IMR-90 (cell line): ENCODE measurements around the gene RMDN2. TPM values are rescaled to one million over a fixed set of nuclear protein-coding genes. Genes with fewer than 3 reads are reported as not detected.

Experiments used
- ATAC-seq: fragments of 200-7000 bp; cut with Tn5 transposase; 2 replicates; pipeline ENCODE4 v1.9.1; 2020; ENCODE audit warnings: low read depth, mild to moderate bottlenecking, moderate library complexity
- BruUV-seq: library from RNA; stranded (reverse); fragments of 400-500 nt; replicated peaks from 2 replicates; lab custom pipeline; 2021; lab: Mats Ljungman, UMichigan
- CTCF ChIA-PET: fragments of 300-600 bp; formaldehyde crosslinking; extraction: SDS; loops from one replicate; lab custom pipeline; 2021; ENCODE audit warnings: antibody characterized with exemption; lab: Yijun Ruan, JAX
- POLR2A ChIA-PET: fragments of 300-600 bp; sonication (Branson Sonifier 250); formaldehyde crosslinking; loops from one replicate; lab custom pipeline; 2022; ENCODE audit warnings: antibody characterized with exemption; ENCODE audit not compliant: unreplicated experiment; lab: Charles Lee
- DNase-seq: peaks from one replicate; pipeline ENCODE4 v3.0.0; 2013
- H2AFZ ChIP-seq: replicated peaks from 2 replicates; pipeline ENCODE3; 2013; ENCODE audit warnings: low read length, mild to moderate bottlenecking; ENCODE audit not compliant: poor library complexity
- H2AK5ac ChIP-seq: 2 replicates; pipeline ENCODE4 v1.6.1; 2013; ENCODE audit warnings: low read depth, low read length, inconsistent platforms
- H2AK9ac ChIP-seq: replicated peaks from 2 replicates; pipeline ENCODE3; 2013; ENCODE audit warnings: mild to moderate bottlenecking, low read depth, low read length, moderate library complexity; ENCODE audit not compliant: poor library complexity
- H2BK120ac ChIP-seq: 2 replicates; pipeline ENCODE4 v1.6.1; 2013; ENCODE audit warnings: low read depth, low read length, inconsistent platforms
- H2BK15ac ChIP-seq: 3 replicates; pipeline ENCODE4 v1.6.1; 2013; ENCODE audit warnings: low read depth, low read length, inconsistent platforms
- H2BK20ac ChIP-seq: 2 replicates; pipeline ENCODE4 v1.6.1; 2013; ENCODE audit warnings: low read depth, mild to moderate bottlenecking, inconsistent platforms, low read length, moderate library complexity
- H2BK5ac ChIP-seq: 2 replicates; pipeline ENCODE4 v1.6.1; 2013; ENCODE audit warnings: mild to moderate bottlenecking, low read depth, low read length, inconsistent platforms; ENCODE audit not compliant: poor library complexity, severe bottlenecking
- H3K14ac ChIP-seq: replicated peaks from 2 replicates; pipeline ENCODE4 v1.6.1; 2013; ENCODE audit warnings: low read depth, low read length, inconsistent platforms
- H3K18ac ChIP-seq: 2 replicates; pipeline ENCODE4 v1.6.1; 2013; ENCODE audit warnings: low read depth, low read length, control low read depth
- H3K23ac ChIP-seq: 2 replicates; pipeline ENCODE4 v1.6.1; 2013; ENCODE audit warnings: low read depth, low read length, inconsistent platforms
- H3K27ac ChIP-seq: 2 replicates; pipeline ENCODE4 v1.5.1; 2013; ENCODE audit warnings: mild to moderate bottlenecking, control low read depth, low read length; ENCODE audit not compliant: insufficient read depth
- H3K27me3 ChIP-seq: 2 replicates; pipeline ENCODE4 v1.6.1; 2013; ENCODE audit warnings: low read length; ENCODE audit not compliant: control insufficient read depth, insufficient read depth
- H3K36me3 ChIP-seq: 2 replicates; pipeline ENCODE4 v1.6.1; 2013; ENCODE audit warnings: low read length, mixed read lengths; ENCODE audit not compliant: control insufficient read depth, insufficient read depth
- H3K4ac ChIP-seq: 2 replicates; pipeline ENCODE4 v1.6.1; 2013; ENCODE audit warnings: low read depth, low read length, inconsistent platforms
- H3K4me1 ChIP-seq: 2 replicates; pipeline ENCODE4 v1.6.1; 2013; ENCODE audit warnings: low read length, mixed read lengths; ENCODE audit not compliant: control insufficient read depth, insufficient read depth
- H3K4me2 ChIP-seq: 2 replicates; pipeline ENCODE4 v1.6.1; 2013; ENCODE audit warnings: low read depth, mild to moderate bottlenecking, control low read depth, low read length, moderate library complexity
- H3K4me3 ChIP-seq: 2 replicates; pipeline ENCODE4 v1.5.1; 2013; ENCODE audit warnings: low read depth, mild to moderate bottlenecking, control low read depth, low read length, moderate library complexity; ENCODE audit not compliant: insufficient read depth
- H3K56ac ChIP-seq: 2 replicates; pipeline ENCODE4 v1.6.1; 2013; ENCODE audit warnings: low read length, inconsistent platforms; ENCODE audit not compliant: insufficient read depth; ENCODE audit errors: extremely low read depth
- H3K79me1 ChIP-seq, 2 experiments: 2 replicates each; pipeline ENCODE4 v1.6.1; 2013; ENCODE audit warnings: low read length in 2 of 2, inconsistent platforms in 1 of 2, low read depth in 1 of 2
- H3K9ac ChIP-seq: 2 replicates; pipeline ENCODE4 v1.6.1; 2013; ENCODE audit warnings: low read depth, low read length, control low read depth
- H3K9me1 ChIP-seq: 2 replicates; pipeline ENCODE4 v1.6.1; 2013; ENCODE audit warnings: low read length, inconsistent platforms; ENCODE audit not compliant: insufficient read depth
- H3K9me3 ChIP-seq: 2 replicates; pipeline ENCODE4 v1.6.1; 2013; ENCODE audit warnings: low read length; ENCODE audit not compliant: control insufficient read depth, insufficient read depth
- H4K20me1 ChIP-seq: 2 replicates; pipeline ENCODE4 v1.6.1; 2013; ENCODE audit warnings: low read length, inconsistent platforms; ENCODE audit not compliant: insufficient read depth
- H4K5ac ChIP-seq: 2 replicates; pipeline ENCODE4 v1.6.1; 2013; ENCODE audit warnings: mild to moderate bottlenecking, low read depth, low read length, control low read depth
- H4K8ac ChIP-seq, 2 experiments: 2 replicates each; pipeline ENCODE4 v1.6.1; 2013; ENCODE audit warnings: low read depth in 2 of 2, low read length in 2 of 2, control low read depth in 1 of 2, inconsistent platforms in 1 of 2
- H4K91ac ChIP-seq: 2 replicates; pipeline ENCODE4 v1.6.1; 2013; ENCODE audit warnings: low read depth, low read length, inconsistent platforms; ENCODE audit not compliant: insufficient read depth
- ELK1 ChIP-seq: fragments of 150-350 bp; IDR thresholded peaks from 2 replicates; pipeline ENCODE4 v1.6.1; 2016; ENCODE audit warnings: low read depth, mild to moderate bottlenecking, low read length, moderate library complexity, borderline replicate concordance
- MAFK ChIP-seq: IDR thresholded peaks from 2 replicates; pipeline ENCODE4 v1.6.1; 2012; ENCODE audit warnings: low read depth, low read length, improper control_type of control experiment
- WGBS, 2 experiments: methylation state at CpG; one replicate each; pipeline versions ENCODE4 v1.1.5 to v1.1.7; 2013; ENCODE audit warnings: missing lambda C conversion rate in 2 of 2; ENCODE audit not compliant: insufficient read length in 1 of 2; ENCODE audit errors: extremely low coverage in 2 of 2; 5-methylcytosine and 5-hydroxymethylcytosine counted together
- dilution Hi-C: fragments of 300-500 bp; cut with HindIII; formaldehyde crosslinking; loops from one replicate; pipeline ENCODE4 v1.14.3; 2018; ENCODE audit warnings: low sequenced_read_pairs; ENCODE audit not compliant: unreplicated experiment
- in situ Hi-C: fragments of 300-500 bp; cut with MboI; formaldehyde crosslinking; loops from 3 replicates; pipeline ENCODE4 v1.14.3; 2019; ENCODE audit warnings: low sequenced_read_pairs, inconsistent platforms, mixed read lengths
- intact Hi-C: fragments of 100-400 bp; cut with micrococcal nuclease; formaldehyde crosslinking; loops from 2 replicates; pipeline ENCODE4 v1.10.0; 2022
- polyA plus RNA-seq, 3 experiments: library from polyadenylated mRNA; depleted of rRNA; stranded (reverse); fragments of >200 nt; gene quantifications; 2 replicates each; pipeline ENCODE4 v1.2.3, GENCODE V29; 2012; ENCODE audit warnings: low replicate concordance in 1 of 3
- total RNA-seq: library from RNA; depleted of rRNA; stranded (reverse); fragments of >200 nt; gene quantifications from 2 replicates; pipeline ENCODE4 v1.2.3, GENCODE V29; 2012
- TF ChIP-seq, protein P1 (sequence below): fragments of 150-350 bp; IDR thresholded peaks from 2 replicates; pipeline ENCODE4 v1.6.1; 2017; ENCODE audit warnings: mild to moderate bottlenecking, antibody characterized with exemption, low read length, low read depth

RMDN2 gene
- total and polyA plus RNA-seq, 2 of the 4 experiments (the other 2 are of a cell fraction): 2.3 to 3.0 TPM

- no peak overlapping the region for H3K14ac ChIP-seq
- no peaks in the 10 kb centered on the region for H3K9me1 ChIP-seq
- ChIA-PET POLR2A (no interaction called here), CTCF (interaction anchor here (1.1 kb wide), 1 partner anchor 8 kb away, joined by 3 read pairs; no protein-coding TSS in a partner anchor)
- H4K8ac ChIP-seq: no peak overlapping the region
- H3K27me3 ChIP-seq: peaks cover 2% of the 10 kb centered on the region; the same call in 1 of the 2 replicates
- H3K56ac ChIP-seq: no peak overlapping the region
- no peaks in the 10 kb centered on the region for H4K20me1 ChIP-seq
- H4K5ac ChIP-seq: no peak overlapping the region
- no peak overlapping the region for H3K27ac ChIP-seq
- H3K18ac ChIP-seq: no peak overlapping the region
- no peak overlapping the region for H3K23ac ChIP-seq
- 90% methylated on average over 2 of the region's 4 CpGs; no CpG with 5 or more reads in 1 of the 2 experiments for WGBS, 2 experiments
- no peak overlapping the region for H3K9ac ChIP-seq
- no peak overlapping the region for H2BK20ac ChIP-seq
- intact Hi-C loops (no loop called here), dilution Hi-C loops (no loop called here), in situ Hi-C loops (no loop called here)
- no peak overlapping the region for H2AK9ac ChIP-seq
- no TSS peak for BruUV-seq
- H4K91ac ChIP-seq: no peak overlapping the region
- H3K36me3 ChIP-seq: no peaks in the 10 kb centered on the region
- H2BK15ac ChIP-seq: no peak overlapping the region
- no peak overlapping the region for H2BK5ac ChIP-seq
- H2BK120ac ChIP-seq: no peak overlapping the region
- ATAC-seq: no peak
- H3K4me3 ChIP-seq: no peak overlapping the region
- H2AFZ ChIP-seq: no peak overlapping the region
- H3K9me3 ChIP-seq: no peaks in the 10 kb centered on the region
- no peak for TF ChIP-seq ELK1
- TF ChIP-seq, protein P1, sequence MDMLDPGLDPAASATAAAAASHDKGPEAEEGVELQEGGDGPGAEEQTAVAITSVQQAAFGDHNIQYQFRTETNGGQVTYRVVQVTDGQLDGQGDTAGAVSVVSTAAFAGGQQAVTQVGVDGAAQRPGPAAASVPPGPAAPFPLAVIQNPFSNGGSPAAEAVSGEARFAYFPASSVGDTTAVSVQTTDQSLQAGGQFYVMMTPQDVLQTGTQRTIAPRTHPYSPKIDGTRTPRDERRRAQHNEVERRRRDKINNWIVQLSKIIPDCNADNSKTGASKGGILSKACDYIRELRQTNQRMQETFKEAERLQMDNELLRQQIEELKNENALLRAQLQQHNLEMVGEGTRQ: no peak
- no peak for TF ChIP-seq MAFK
- no peaks in the 10 kb centered on the region for H3K79me1 ChIP-seq
- DNase-seq: no peak
- H3K4me2 ChIP-seq: no peak overlapping the region
- H3K4ac ChIP-seq: no peak overlapping the region
- no peak overlapping the region for H2AK5ac ChIP-seq
- H3K4me1 ChIP-seq: no peaks in the 10 kb centered on the region
Observed at GRCh38 chr2:38028829-38029228, 103.7 kb downstream of the RMDN2 start.
